Measurements from ENCODE around the gene FUBP1. TPM values are rescaled to one million over a fixed set of nuclear protein-coding genes. Genes with fewer than 3 reads are reported as not detected.

The FUBP1 gene
- total and polyA plus RNA-seq, 2 donors (not counting 3 experiments of a cell fraction or from before 2014, with no cell fraction given), result 112 to 166 TPM

- H3K9me1 ChIP-seq (replicated peaks; ENCODE audit: control insufficient read depth, extremely low read depth, insufficient read depth, low read length), result no peaks in the 10 kb centered on the region
- no peak overlapping the region for H3K9ac ChIP-seq (replicated peaks; ENCODE audit: extremely low read depth, insufficient read depth, low read length)
- DNase-seq (ENCODE audit: low read depth, low spot score) (no peak), FAIRE-seq (no peak)
- BruUV-seq (replicated peaks), result no TSS peak
- no peaks in the 10 kb centered on the region for H3K9me3 ChIP-seq (replicated peaks; ENCODE audit: control insufficient read depth, insufficient read depth, low read length)
- H2AFZ ChIP-seq (ENCODE audit: low read depth, low read length), result no peak overlapping the region
- intact Hi-C loops (cut with micrococcal nuclease), result no loop called here
- H3K4me2 ChIP-seq (ENCODE audit: insufficient read depth, low read length), result no peak overlapping the region
- POLR2A ChIA-PET, result interaction anchor here (0.8 kb wide), 1 partner anchor 13 kb away, joined by 3 read pairs; the partner anchor contains the start of gene FUBP1
- no peak overlapping the region for H3K27ac ChIP-seq (ENCODE audit: insufficient read depth, low read depth, low read length)
- TF ChIP-seq MAX (IDR thresholded peaks at IDR 0.05; ENCODE audit: insufficient read depth, insufficient read length) (no peak), EZH2 (IDR thresholded peaks at IDR 0.05; ENCODE audit: borderline replicate concordance, low read depth, low read length, severe bottlenecking) (no peak), JUN (IDR thresholded peaks at IDR 0.05; ENCODE audit: borderline replicate concordance, insufficient read depth, insufficient read length, low read depth) (no peak), CTCF (IDR thresholded peaks at IDR 0.05; ENCODE audit: extremely low read depth in 1 of 2, insufficient read depth in 1 of 2, low read depth in 1 of 2, low read length in 2 of 2) (no peak), MYC (IDR thresholded peaks at IDR 0.05; ENCODE audit: low read depth, low read length) (no peak), POLR2A (IDR thresholded peaks at IDR 0.05; ENCODE audit: low read depth, low read length) (no peak), GATA2 (IDR thresholded peaks at IDR 0.05; ENCODE audit: insufficient read depth, insufficient read length, low read depth, low read length) (no peak), FOS (IDR thresholded peaks at IDR 0.05; ENCODE audit: borderline replicate concordance, insufficient read depth, low read length) (no peak), POLR2AphosphoS5 (IDR thresholded peaks at IDR 0.05; ENCODE audit: insufficient read depth, low read depth, low read length) (no peak)
- H3K36me3 ChIP-seq (ENCODE audit: control insufficient read depth in 2 of 2, extremely low read depth in 1 of 2, insufficient read depth in 2 of 2, low read length in 2 of 2), result peaks cover 3 to 7% of the 10 kb centered on the region in 2 experiments
- H3K27me3 ChIP-seq (ENCODE audit: control insufficient read depth in 2 of 2, insufficient read depth in 2 of 2, low read length in 2 of 2), result no peaks in the 10 kb centered on the region
- dilution Hi-C loops (cut with MboI; ENCODE audit: extremely low pct_ligation_motif_present, low sequenced_read_pairs), result no loop called here
- H3K4me1 ChIP-seq (ENCODE audit: control insufficient read depth, extremely low read depth, insufficient read depth, low read length), result no peaks in the 10 kb centered on the region
- CTCF ChIA-PET, result interaction anchor here (1.0 to 1.2 kb wide), 2 partner anchors 11 to 13 kb away, joined by 3 to 4 read pairs; partner anchors contain the start of gene FUBP1
- H4K20me1 ChIP-seq (replicated peaks; ENCODE audit: control insufficient read depth, extremely low read depth, insufficient read depth, low read length), result peaks cover 5% of the 10 kb centered on the region
- no peak overlapping the region for H3K4me3 ChIP-seq (replicated peaks in 1 of 3; ENCODE audit: insufficient read depth in 1 of 3, low read depth in 1 of 3, low read length in 3 of 3)
- peaks cover 51% of the 10 kb centered on the region for H3K79me2 ChIP-seq (ENCODE audit: control insufficient read depth, insufficient read depth, low read length)
Observed at GRCh38 chr1:77991638-77992037, 12.8 kb upstream of the FUBP1 start.
